GM23338 (cell line): ENCODE data around the gene STK17A. TPM values are rescaled to one million over a fixed set of nuclear protein-coding genes. Genes with fewer than 3 reads are reported as not detected.

Experiments used
- ATAC-seq: fragments of 200-7000 bp; cut with Tn5 transposase; 3 replicates; pipeline ENCODE4 v1.9.1; 2020
- DNase-seq: peaks from one replicate; pipeline ENCODE4 v3.0.0-alpha.2; 2015; ENCODE audit warnings: low spot score
- H2AFZ ChIP-seq: fragments of 200-600 bp; sonication (generic); 2 replicates; pipeline ENCODE4 v1.8.0; 2016; ENCODE audit warnings: antibody characterized with exemption, mild to moderate bottlenecking, moderate library complexity
- H3F3A ChIP-seq: fragments of 200-600 bp; sonication (generic); replicated peaks from 2 replicates; pipeline ENCODE4 v1.8.0; 2017; ENCODE audit warnings: antibody characterized with exemption, mixed run types, low read depth
- H3K27ac ChIP-seq: fragments of 200-600 bp; sonication (generic); 2 replicates; pipeline ENCODE4 v1.6.1; 2016; ENCODE audit warnings: low read depth
- H3K27me3 ChIP-seq: fragments of 200-600 bp; sonication (generic); 2 replicates; pipeline ENCODE4 v1.8.0; 2016; ENCODE audit warnings: mild to moderate bottlenecking, mixed run types, moderate library complexity; ENCODE audit not compliant: insufficient read depth
- H3K36me3 ChIP-seq: fragments of 200-600 bp; sonication (generic); 2 replicates; pipeline ENCODE4 v1.8.0; 2016; ENCODE audit warnings: mild to moderate bottlenecking; ENCODE audit not compliant: insufficient read depth
- H3K4me1 ChIP-seq: fragments of 200-600 bp; sonication (generic); 2 replicates; pipeline ENCODE4 v1.8.0; 2016; ENCODE audit warnings: mild to moderate bottlenecking, moderate library complexity; ENCODE audit not compliant: insufficient read depth
- H3K4me2 ChIP-seq: fragments of 200-600 bp; sonication (generic); 2 replicates; pipeline ENCODE4 v1.7.1; 2017; ENCODE audit warnings: mixed run types
- H3K4me3 ChIP-seq: fragments of 200-600 bp; sonication (generic); 2 replicates; pipeline ENCODE4 v1.6.1; 2016; ENCODE audit warnings: mixed run types
- H3K79me2 ChIP-seq: fragments of 200-600 bp; sonication (generic); replicated peaks from 2 replicates; pipeline ENCODE4 v1.8.0; 2017; ENCODE audit warnings: mild to moderate bottlenecking; ENCODE audit not compliant: insufficient read depth
- H3K9me2 ChIP-seq: fragments of 200-600 bp; sonication (generic); 2 replicates; pipeline ENCODE4 v1.8.0; 2017; ENCODE audit not compliant: insufficient read depth
- H4K20me1 ChIP-seq: fragments of 200-600 bp; sonication (generic); replicated peaks from 2 replicates; pipeline ENCODE4 v1.8.0; 2017; ENCODE audit warnings: mild to moderate bottlenecking; ENCODE audit not compliant: insufficient read depth
- H3K27ac Mint-ChIP-seq: 2 replicates; pipeline ENCODE4 v1.8.0; 2020; ENCODE audit warnings: inconsistent platforms, mild to moderate bottlenecking, moderate library complexity, mixed read lengths
- H3K27me3 Mint-ChIP-seq: 3 replicates; pipeline ENCODE4 v1.8.0; 2022; ENCODE audit warnings: low read depth, mild to moderate bottlenecking, moderate library complexity, mixed read lengths, inconsistent platforms; ENCODE audit not compliant: insufficient read depth, poor library complexity
- H3K36me3 Mint-ChIP-seq: 3 replicates; pipeline ENCODE4 v1.8.0; 2021; ENCODE audit warnings: low read depth, mild to moderate bottlenecking, inconsistent platforms, moderate library complexity, mixed read lengths
- H3K4me1 Mint-ChIP-seq: 3 replicates; pipeline ENCODE4 v1.8.0; 2020; ENCODE audit warnings: mild to moderate bottlenecking, inconsistent platforms, mixed read lengths
- H3K4me3 Mint-ChIP-seq: 3 replicates; pipeline ENCODE4 v1.8.0; 2021; ENCODE audit warnings: moderate library complexity, mild to moderate bottlenecking, inconsistent platforms, mixed read lengths
- H3K9me3 Mint-ChIP-seq: 3 replicates; pipeline ENCODE4 v1.8.0; 2020; ENCODE audit warnings: moderate library complexity, mild to moderate bottlenecking, inconsistent platforms, mixed read lengths
- CREB1 ChIP-seq: fragments of 250-450 bp; sonication (Bioruptor Pico); IDR thresholded peaks from 2 replicates; pipeline ENCODE4 v1.5.0; 2020; ENCODE audit warnings: low read depth, mild to moderate bottlenecking, moderate library complexity
- EZH2 ChIP-seq: fragments of 200-600 bp; sonication (generic); IDR thresholded peaks from one replicate; pipeline ENCODE4 v1.8.0; 2017; ENCODE audit warnings: antibody characterized with exemption, mild to moderate bottlenecking, low read depth; ENCODE audit not compliant: unreplicated experiment
- EZH2phosphoT487 ChIP-seq: fragments of 200-600 bp; sonication (generic); IDR thresholded peaks from one replicate; pipeline ENCODE4 v1.8.1; 2018; ENCODE audit warnings: antibody characterized with exemption; ENCODE audit not compliant: unreplicated experiment
- JUNB ChIP-seq: IDR thresholded peaks from one replicate; pipeline ENCODE4 v1.6.1; 2016; ENCODE audit warnings: antibody characterized with exemption; ENCODE audit not compliant: unreplicated experiment
- NANOG ChIP-seq: IDR thresholded peaks from 2 replicates; pipeline ENCODE4 v1.6.1; 2016; ENCODE audit warnings: antibody characterized with exemption, borderline replicate concordance
- POLR2AphosphoS5 ChIP-seq: IDR thresholded peaks from 2 replicates; pipeline ENCODE4 v1.6.1; 2016; ENCODE audit warnings: antibody characterized with exemption, low read depth
- STAT1 ChIP-seq: IDR thresholded peaks from one replicate; pipeline ENCODE4 v1.6.1; 2016; ENCODE audit warnings: antibody characterized with exemption; ENCODE audit not compliant: unreplicated experiment
- ZNF114 ChIP-seq: fragments of 250-450 bp; sonication (Bioruptor Pico); IDR thresholded peaks from 2 replicates; pipeline ENCODE4 v1.5.0; 2020; ENCODE audit warnings: mild to moderate bottlenecking, moderate library complexity
- ZNF331 ChIP-seq: fragments of 250-450 bp; sonication (Bioruptor Pico); IDR thresholded peaks from 2 replicates; pipeline ENCODE4 v1.5.0; 2020; ENCODE audit warnings: low read depth, mild to moderate bottlenecking, moderate library complexity
- ZNF462 ChIP-seq: fragments of 250-450 bp; sonication (Bioruptor Pico); IDR thresholded peaks from 2 replicates; pipeline ENCODE4 v1.5.0; 2020; ENCODE audit warnings: mild to moderate bottlenecking, moderate library complexity
- polyA plus RNA-seq: library from polyadenylated mRNA; unstranded; fragments of >200 nt; fragmentation: Nextera tagmentation; extraction: Ambion mirVana; gene quantifications from 2 replicates; pipeline ENCODE4 v1.2.1, GENCODE V29; 2016
- total RNA-seq: library from RNA; depleted of rRNA; stranded (reverse); fragments of >200 nt; shearing (Covaris generic); gene quantifications from 2 replicates; pipeline ENCODE4 v1.2.3, GENCODE V29; 2014
- TF ChIP-seq, protein P1 (sequence below): IDR thresholded peaks from 2 replicates; pipeline ENCODE4 v1.6.1; 2016; ENCODE audit warnings: antibody characterized with exemption
- TF ChIP-seq, protein P2 (sequence below): IDR thresholded peaks from one replicate; pipeline ENCODE4 v1.6.1; 2018; ENCODE audit warnings: antibody characterized with exemption; ENCODE audit not compliant: unreplicated experiment
- TF ChIP-seq, protein P3 (sequence below), 2 experiments: fragments of 200-600 bp in 1 of 2; sonication (generic) in 1 of 2; conservative IDR thresholded peaks; 2 replicates each; pipeline versions ENCODE4 v1.5.1 to v1.6.1; 2016 to 2017; ENCODE audit warnings: antibody characterized with exemption in 2 of 2, low read depth in 2 of 2, mild to moderate bottlenecking in 2 of 2, moderate library complexity in 1 of 2

STK17A gene
- total and polyA plus RNA-seq, 2 experiments from 2014 or later: 21.2 to 21.8 TPM

- TF ChIP-seq EZH2 (no peak), ZNF114 (CRISPR knock-in tag) (no peak)
Observed at GRCh38 chr7:43653466-43653865, 70.6 kb downstream of the STK17A start (continued).

DNA sequence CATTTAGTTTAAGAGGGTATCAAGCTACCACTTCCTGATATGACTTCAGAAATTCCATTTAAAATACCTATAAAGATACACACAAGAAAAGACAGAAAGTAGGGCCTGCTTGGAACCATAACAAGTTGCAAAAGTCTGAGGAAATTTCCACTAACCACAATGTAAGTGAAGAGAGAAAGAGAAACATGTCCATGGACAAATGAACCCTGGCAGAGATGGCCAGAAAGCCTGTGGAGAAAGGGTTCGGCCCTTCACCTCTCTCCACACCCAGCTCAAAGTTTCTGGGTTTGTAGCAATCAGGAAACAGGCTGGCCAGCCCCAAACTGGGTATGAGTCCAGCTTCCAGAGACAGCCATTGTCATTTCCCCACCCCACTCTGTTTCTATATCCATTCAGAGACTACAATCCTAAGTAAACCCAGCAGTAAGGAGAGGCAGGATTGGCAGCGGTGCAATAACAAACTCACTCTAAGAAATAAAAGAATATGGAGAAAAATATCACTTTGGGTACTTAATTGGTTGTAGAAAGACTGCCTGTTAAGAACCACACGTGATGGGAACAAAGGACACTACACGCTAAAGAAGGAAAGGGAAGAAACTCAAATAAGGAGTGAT lies 71.1 kb downstream of the STK17A start:
- Histone ChIP-seq H3K4me2 (no peak overlapping the region), H3K79me2 (peaks cover 77% of the 10 kb centered on the region), H3K4me3 (no peak overlapping the region), H3F3A (no peaks in the 10 kb centered on the region), H4K20me1 (no peaks in the 10 kb centered on the region; the same call in 1 of the 2 replicates), H3K27ac (peak overlapping the region; percentile 27; the same call in 1 of the 2 replicates), H3K9me2 (no peaks in the 10 kb centered on the region), H3K4me1 (peaks cover 52% of the 10 kb centered on the region), H2AFZ (no peak overlapping the region), H3K27me3 (no peaks in the 10 kb centered on the region), H3K36me3 (no peaks in the 10 kb centered on the region)
- Mint-ChIP-seq H3K4me1 (peaks cover 51% of the 10 kb centered on the region), H3K27me3 (no peaks in the 10 kb centered on the region), H3K4me3 (no peak overlapping the region), H3K9me3 (no peaks in the 10 kb centered on the region; the same call in 2 of the 3 replicates), H3K27ac (no peak overlapping the region), H3K36me3 (peaks cover 31% of the 10 kb centered on the region)
- TF ChIP-seq ZNF114 (CRISPR knock-in tag): no peak
- TF ChIP-seq ZNF462 (CRISPR knock-in tag): no peak
- no peak for TF ChIP-seq CREB1 (CRISPR knock-in tag)
- TF ChIP-seq POLR2AphosphoS5: no peak
- TF ChIP-seq NANOG: no peak
- TF ChIP-seq ZNF331 (CRISPR knock-in tag): no peak
- TF ChIP-seq, protein P1, sequence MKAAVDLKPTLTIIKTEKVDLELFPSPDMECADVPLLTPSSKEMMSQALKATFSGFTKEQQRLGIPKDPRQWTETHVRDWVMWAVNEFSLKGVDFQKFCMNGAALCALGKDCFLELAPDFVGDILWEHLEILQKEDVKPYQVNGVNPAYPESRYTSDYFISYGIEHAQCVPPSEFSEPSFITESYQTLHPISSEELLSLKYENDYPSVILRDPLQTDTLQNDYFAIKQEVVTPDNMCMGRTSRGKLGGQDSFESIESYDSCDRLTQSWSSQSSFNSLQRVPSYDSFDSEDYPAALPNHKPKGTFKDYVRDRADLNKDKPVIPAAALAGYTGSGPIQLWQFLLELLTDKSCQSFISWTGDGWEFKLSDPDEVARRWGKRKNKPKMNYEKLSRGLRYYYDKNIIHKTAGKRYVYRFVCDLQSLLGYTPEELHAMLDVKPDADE: no peak
- no peak for TF ChIP-seq EZH2
- TF ChIP-seq, protein P2, sequence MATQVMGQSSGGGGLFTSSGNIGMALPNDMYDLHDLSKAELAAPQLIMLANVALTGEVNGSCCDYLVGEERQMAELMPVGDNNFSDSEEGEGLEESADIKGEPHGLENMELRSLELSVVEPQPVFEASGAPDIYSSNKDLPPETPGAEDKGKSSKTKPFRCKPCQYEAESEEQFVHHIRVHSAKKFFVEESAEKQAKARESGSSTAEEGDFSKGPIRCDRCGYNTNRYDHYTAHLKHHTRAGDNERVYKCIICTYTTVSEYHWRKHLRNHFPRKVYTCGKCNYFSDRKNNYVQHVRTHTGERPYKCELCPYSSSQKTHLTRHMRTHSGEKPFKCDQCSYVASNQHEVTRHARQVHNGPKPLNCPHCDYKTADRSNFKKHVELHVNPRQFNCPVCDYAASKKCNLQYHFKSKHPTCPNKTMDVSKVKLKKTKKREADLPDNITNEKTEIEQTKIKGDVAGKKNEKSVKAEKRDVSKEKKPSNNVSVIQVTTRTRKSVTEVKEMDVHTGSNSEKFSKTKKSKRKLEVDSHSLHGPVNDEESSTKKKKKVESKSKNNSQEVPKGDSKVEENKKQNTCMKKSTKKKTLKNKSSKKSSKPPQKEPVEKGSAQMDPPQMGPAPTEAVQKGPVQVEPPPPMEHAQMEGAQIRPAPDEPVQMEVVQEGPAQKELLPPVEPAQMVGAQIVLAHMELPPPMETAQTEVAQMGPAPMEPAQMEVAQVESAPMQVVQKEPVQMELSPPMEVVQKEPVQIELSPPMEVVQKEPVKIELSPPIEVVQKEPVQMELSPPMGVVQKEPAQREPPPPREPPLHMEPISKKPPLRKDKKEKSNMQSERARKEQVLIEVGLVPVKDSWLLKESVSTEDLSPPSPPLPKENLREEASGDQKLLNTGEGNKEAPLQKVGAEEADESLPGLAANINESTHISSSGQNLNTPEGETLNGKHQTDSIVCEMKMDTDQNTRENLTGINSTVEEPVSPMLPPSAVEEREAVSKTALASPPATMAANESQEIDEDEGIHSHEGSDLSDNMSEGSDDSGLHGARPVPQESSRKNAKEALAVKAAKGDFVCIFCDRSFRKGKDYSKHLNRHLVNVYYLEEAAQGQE: no peak
- TF ChIP-seq, protein P3, sequence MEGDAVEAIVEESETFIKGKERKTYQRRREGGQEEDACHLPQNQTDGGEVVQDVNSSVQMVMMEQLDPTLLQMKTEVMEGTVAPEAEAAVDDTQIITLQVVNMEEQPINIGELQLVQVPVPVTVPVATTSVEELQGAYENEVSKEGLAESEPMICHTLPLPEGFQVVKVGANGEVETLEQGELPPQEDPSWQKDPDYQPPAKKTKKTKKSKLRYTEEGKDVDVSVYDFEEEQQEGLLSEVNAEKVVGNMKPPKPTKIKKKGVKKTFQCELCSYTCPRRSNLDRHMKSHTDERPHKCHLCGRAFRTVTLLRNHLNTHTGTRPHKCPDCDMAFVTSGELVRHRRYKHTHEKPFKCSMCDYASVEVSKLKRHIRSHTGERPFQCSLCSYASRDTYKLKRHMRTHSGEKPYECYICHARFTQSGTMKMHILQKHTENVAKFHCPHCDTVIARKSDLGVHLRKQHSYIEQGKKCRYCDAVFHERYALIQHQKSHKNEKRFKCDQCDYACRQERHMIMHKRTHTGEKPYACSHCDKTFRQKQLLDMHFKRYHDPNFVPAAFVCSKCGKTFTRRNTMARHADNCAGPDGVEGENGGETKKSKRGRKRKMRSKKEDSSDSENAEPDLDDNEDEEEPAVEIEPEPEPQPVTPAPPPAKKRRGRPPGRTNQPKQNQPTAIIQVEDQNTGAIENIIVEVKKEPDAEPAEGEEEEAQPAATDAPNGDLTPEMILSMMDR (conservative IDR thresholded peaks at IDR 0.05; ENCODE audit: low read depth in 2 of 2): no peak
- TF ChIP-seq JUNB: no peak
- no peak for TF ChIP-seq EZH2phosphoT487
- no peak for TF ChIP-seq STAT1
- ATAC-seq: no peak
- no peak for DNase-seq
